GM12878 (cell line): ENCODE data around the gene SSBP4. TPM values are rescaled to one million over a fixed set of nuclear protein-coding genes. Genes with fewer than 3 reads are reported as not detected.

Experiments
- ATAC-seq: fragments of 200-7000 bp; cut with Tn5 transposase; 3 replicates; pipeline ENCODE4 v1.9.1; 2020; ENCODE audit warnings: mild to moderate bottlenecking, moderate library complexity
- BruUV-seq: library from RNA; stranded (reverse); fragments of 400-500 nt; replicated peaks from 2 replicates; lab custom pipeline; 2021; lab: Mats Ljungman, UMichigan
- CTCF ChIA-PET: fragments of 300-600 bp; sonication (Branson Sonifier 250); formaldehyde crosslinking; extraction: SDS; loops from one replicate; lab custom pipeline; 2021; ENCODE audit warnings: inconsistent platforms; lab: Yijun Ruan, JAX
- POLR2A ChIA-PET: fragments of 350-600 bp; formaldehyde crosslinking; extraction: SDS; loops from one replicate; lab custom pipeline; 2021; ENCODE audit warnings: inconsistent platforms; lab: Charles Lee
- RAD21 ChIA-PET: fragments of 300-600 bp; sonication (Branson Sonifier 250); formaldehyde crosslinking; loops from one replicate; lab custom pipeline; 2023; ENCODE audit warnings: antibody characterized with exemption; ENCODE audit not compliant: unreplicated experiment; lab: Charles Lee
- SMC1A ChIA-PET: fragments of 300-600 bp; sonication (Branson Sonifier 250); formaldehyde crosslinking; loops from one replicate; lab custom pipeline; 2023; ENCODE audit not compliant: unreplicated experiment, uncharacterized antibody; lab: Charles Lee
- DNase-seq: peaks from one replicate; pipeline ENCODE4 v3.0.0-alpha.2; 2011; ENCODE audit warnings: low read depth, low spot score
- FAIRE-seq: peaks from 3 replicates; lab custom pipeline; 2011; peaks lifted over from hg19 to GRCh38; lab: Jason Lieb, UNC
- H2AFZ ChIP-seq: 2 replicates; pipeline ENCODE4 v1.6.0; 2011; ENCODE audit warnings: low read depth, low read length, control low read depth; ENCODE audit not compliant: control insufficient read depth
- H3K27ac ChIP-seq: 2 replicates; pipeline ENCODE4 v1.5.1; 2011; ENCODE audit warnings: control low read depth; ENCODE audit not compliant: control insufficient read depth, insufficient read depth
- H3K27me3 ChIP-seq, 2 experiments: replicated peaks in 1 of 2; 2 replicates each; pipeline versions ENCODE4 v1.6.0 to v1.6.1; 2011; ENCODE audit warnings: low read length in 1 of 2; ENCODE audit not compliant: control insufficient read depth in 2 of 2, insufficient read depth in 2 of 2
- H3K36me3 ChIP-seq, 2 experiments: 2 replicates each; pipeline ENCODE4 v1.5.1; 2011; ENCODE audit warnings: low read length in 1 of 2; ENCODE audit not compliant: control insufficient read depth in 2 of 2, insufficient read depth in 2 of 2
- H3K4me1 ChIP-seq: 2 replicates; pipeline ENCODE4 v1.6.1; 2011; ENCODE audit warnings: mild to moderate bottlenecking, low read length, moderate library complexity, mixed read lengths; ENCODE audit not compliant: control insufficient read depth, insufficient read depth
- H3K4me2 ChIP-seq: 2 replicates; pipeline ENCODE4 v1.6.0; 2011; ENCODE audit warnings: control low read depth; ENCODE audit not compliant: control insufficient read depth, insufficient read depth
- H3K4me3 ChIP-seq: fragments of 200-600 bp; sonication (generic); 2 replicates; pipeline ENCODE4 v1.5.1; 2016
- H3K79me2 ChIP-seq: 2 replicates; pipeline ENCODE4 v1.6.0; 2011; ENCODE audit warnings: low read length; ENCODE audit not compliant: control insufficient read depth, insufficient read depth
- H3K9ac ChIP-seq: 2 replicates; pipeline ENCODE4 v1.8.0; 2011; ENCODE audit warnings: low read length, control low read depth, mixed read lengths; ENCODE audit not compliant: control insufficient read depth, insufficient read depth
- H3K9me3 ChIP-seq: replicated peaks from 3 replicates; pipeline ENCODE4 v1.5.1; 2011; ENCODE audit warnings: mild to moderate bottlenecking, low read length; ENCODE audit not compliant: control insufficient read depth, insufficient read depth
- H4K20me1 ChIP-seq: 2 replicates; pipeline ENCODE4 v1.6.0; 2011; ENCODE audit not compliant: control insufficient read depth, insufficient read depth
- BMI1 ChIP-seq: fragments of 450-650 bp; IDR thresholded peaks from 2 replicates; pipeline ENCODE4 v1.6.1; 2016; ENCODE audit warnings: mild to moderate bottlenecking, moderate library complexity, borderline replicate concordance
- CHD2 ChIP-seq: IDR thresholded peaks from 2 replicates; pipeline ENCODE4 v1.6.1; 2011; ENCODE audit warnings: low read depth, low read length, improper control_type of control experiment, borderline replicate concordance
- EGR1 ChIP-seq, 2 experiments: IDR thresholded peaks; 1 replicate in 1 of 2; 2 replicates in 1 of 2; pipeline ENCODE4 v1.6.1; 2011 to 2012; ENCODE audit warnings: low read depth in 2 of 2, low read length in 2 of 2, borderline replicate concordance in 1 of 2, mild to moderate bottlenecking in 1 of 2, moderate library complexity in 1 of 2
- JUND ChIP-seq: IDR thresholded peaks from 2 replicates; pipeline ENCODE4 v1.6.1; 2012; ENCODE audit warnings: low read depth, mild to moderate bottlenecking, low read length, improper control_type of control experiment, moderate library complexity
- YBX1 ChIP-seq: fragments of 450-650 bp; IDR thresholded peaks from 2 replicates; pipeline ENCODE4 v1.6.1; 2016; ENCODE audit warnings: antibody characterized with exemption
- WGBS: methylation state at CpG from one replicate; pipeline ENCODE4 v1.1.6; 2016; ENCODE audit warnings: low lambda C conversion rate; ENCODE audit not compliant: insufficient replicate concordance, insufficient coverage; ENCODE audit errors: missing lambda C conversion rate; 5-methylcytosine and 5-hydroxymethylcytosine counted together
- in situ Hi-C: fragments of 300-500 bp; cut with MboI; formaldehyde crosslinking; loops from 9 replicates; pipeline ENCODE4 v1.14.3; 2018; ENCODE audit warnings: mixed read lengths
- intact Hi-C: fragments of 100-400 bp; cut with micrococcal nuclease; formaldehyde crosslinking; loops from one replicate; pipeline ENCODE4 v1.14.2; 2022; ENCODE audit not compliant: unreplicated experiment
- polyA plus RNA-seq, 11 experiments: library from polyadenylated mRNA; depleted of rRNA in 4 of 11; unstranded in 6 of 11; stranded (reverse) in 5 of 11; fragments of >200 nt; fragmentation: Nextera tagmentation in 4 of 11; fragmentation: Illumina TruSeq in 1 of 11; extraction: Ambion mirVana in 4 of 11; extraction: Trizol in 1 of 11; gene quantifications; 1 replicate in 1 of 11; 2 replicates in 10 of 11; pipeline versions ENCODE4 v1.2.1 to v1.2.3, GENCODE V29; 2011 to 2016; ENCODE audit warnings: inconsistent platforms in 2 of 11, missing spikeins in 2 of 11, low read depth in 1 of 11
- total RNA-seq, 4 experiments: library from RNA; depleted of rRNA in 3 of 4; stranded (reverse); fragments of >200 nt in 3 of 4; fragmentation: Illumina TruSeq in 1 of 4; extraction: Trizol in 1 of 4; gene quantifications; 2 replicates each; pipeline versions ENCODE4 v1.2.1 to v1.2.3, GENCODE V29; 2013 to 2021
- TF ChIP-seq, protein P1 (sequence below): fragments of 450-650 bp; formaldehyde crosslinking; IDR thresholded peaks from 2 replicates; pipeline ENCODE4 v1.5.0; 2022; ENCODE audit warnings: mild to moderate bottlenecking, missing genetic modification characterization
- TF ChIP-seq, protein P2 (sequence below): IDR thresholded peaks from 2 replicates; pipeline ENCODE4 v1.6.1; 2012; ENCODE audit warnings: improper control_type of control experiment, low read depth, low read length; ENCODE audit not compliant: insufficient replicate concordance
- TF ChIP-seq, protein P3 (sequence below): fragments of 450-650 bp; IDR thresholded peaks from 2 replicates; pipeline ENCODE4 v1.6.1; 2016; ENCODE audit warnings: mild to moderate bottlenecking, moderate library complexity, borderline replicate concordance

The SSBP4 gene
- total and polyA plus RNA-seq, 10 of the 15 experiments (the other 5 are each of a cell fraction or from before 2014, with no cell fraction given) = 0.37 to 150 (median 38.9) TPM

DNA sequence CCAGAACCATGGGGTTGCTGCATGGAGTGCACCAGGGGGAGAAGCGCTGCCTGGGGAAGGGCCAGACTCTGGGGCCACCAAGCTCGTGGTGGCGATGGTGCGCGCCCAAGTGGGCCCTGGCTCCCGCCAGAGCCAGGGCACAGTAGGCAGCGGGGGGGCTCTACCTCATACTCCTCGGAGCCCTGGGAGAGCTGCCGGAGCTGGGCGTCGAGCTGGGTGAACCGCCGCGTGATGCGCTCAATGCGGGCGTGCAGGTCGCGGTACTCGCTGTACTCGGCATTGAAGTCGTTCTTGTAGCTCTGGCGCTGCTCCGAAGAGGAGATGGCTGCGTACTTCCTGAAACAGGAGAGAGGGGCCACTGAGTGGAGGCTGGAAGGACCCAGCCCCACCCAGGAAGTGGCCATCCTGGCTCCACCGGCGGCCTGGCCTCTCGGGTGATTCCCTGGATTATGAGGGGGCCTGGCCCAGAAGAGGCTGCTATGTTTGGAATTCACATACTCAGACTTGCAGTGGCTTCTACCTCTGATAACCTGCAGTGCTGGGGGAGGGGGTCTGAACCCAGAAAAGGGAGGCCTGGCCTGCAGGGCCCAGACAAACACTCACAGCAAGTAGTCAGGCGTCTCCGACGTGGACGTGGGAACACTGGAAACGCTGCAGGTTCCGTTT lies 27.1 kb downstream of the SSBP4 start:
- Histone ChIP-seq H4K20me1 (no peaks in the 10 kb centered on the region; the same call in 1 of the 2 replicates), H3K27ac (no peak overlapping the region), H3K36me3 (peaks cover 18 to 45% of the 10 kb centered on the region in 2 experiments; a peak in 3 of 4 replicates), H3K79me2 (no peaks in the 10 kb centered on the region), H3K9ac (no peak overlapping the region), H3K4me1 (peaks cover 3% of the 10 kb centered on the region; the same call in 1 of the 2 replicates)
- CTCF ChIA-PET = no interaction called here
- SMC1A ChIA-PET = no interaction called here
- no peak for DNase-seq
- intact Hi-C loops = no loop called here
- TF ChIP-seq JUND = no peak
- TF ChIP-seq, protein P1, sequence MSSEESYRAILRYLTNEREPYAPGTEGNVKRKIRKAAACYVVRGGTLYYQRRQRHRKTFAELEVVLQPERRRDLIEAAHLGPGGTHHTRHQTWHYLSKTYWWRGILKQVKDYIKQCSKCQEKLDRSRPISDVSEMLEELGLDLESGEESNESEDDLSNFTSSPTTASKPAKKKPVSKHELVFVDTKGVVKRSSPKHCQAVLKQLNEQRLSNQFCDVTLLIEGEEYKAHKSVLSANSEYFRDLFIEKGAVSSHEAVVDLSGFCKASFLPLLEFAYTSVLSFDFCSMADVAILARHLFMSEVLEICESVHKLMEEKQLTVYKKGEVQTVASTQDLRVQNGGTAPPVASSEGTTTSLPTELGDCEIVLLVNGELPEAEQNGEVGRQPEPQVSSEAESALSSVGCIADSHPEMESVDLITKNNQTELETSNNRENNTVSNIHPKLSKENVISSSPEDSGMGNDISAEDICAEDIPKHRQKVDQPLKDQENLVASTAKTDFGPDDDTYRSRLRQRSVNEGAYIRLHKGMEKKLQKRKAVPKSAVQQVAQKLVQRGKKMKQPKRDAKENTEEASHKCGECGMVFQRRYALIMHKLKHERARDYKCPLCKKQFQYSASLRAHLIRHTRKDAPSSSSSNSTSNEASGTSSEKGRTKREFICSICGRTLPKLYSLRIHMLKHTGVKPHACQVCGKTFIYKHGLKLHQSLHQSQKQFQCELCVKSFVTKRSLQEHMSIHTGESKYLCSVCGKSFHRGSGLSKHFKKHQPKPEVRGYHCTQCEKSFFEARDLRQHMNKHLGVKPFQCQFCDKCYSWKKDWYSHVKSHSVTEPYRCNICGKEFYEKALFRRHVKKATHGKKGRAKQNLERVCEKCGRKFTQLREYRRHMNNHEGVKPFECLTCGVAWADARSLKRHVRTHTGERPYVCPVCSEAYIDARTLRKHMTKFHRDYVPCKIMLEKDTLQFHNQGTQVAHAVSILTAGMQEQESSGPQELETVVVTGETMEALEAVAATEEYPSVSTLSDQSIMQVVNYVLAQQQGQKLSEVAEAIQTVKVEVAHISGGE (CRISPR knock-in tag) = no peak
- no peak for TF ChIP-seq BMI1
- no peak for TF ChIP-seq CHD2
- no peak for TF ChIP-seq YBX1
- TF ChIP-seq, protein P2, sequence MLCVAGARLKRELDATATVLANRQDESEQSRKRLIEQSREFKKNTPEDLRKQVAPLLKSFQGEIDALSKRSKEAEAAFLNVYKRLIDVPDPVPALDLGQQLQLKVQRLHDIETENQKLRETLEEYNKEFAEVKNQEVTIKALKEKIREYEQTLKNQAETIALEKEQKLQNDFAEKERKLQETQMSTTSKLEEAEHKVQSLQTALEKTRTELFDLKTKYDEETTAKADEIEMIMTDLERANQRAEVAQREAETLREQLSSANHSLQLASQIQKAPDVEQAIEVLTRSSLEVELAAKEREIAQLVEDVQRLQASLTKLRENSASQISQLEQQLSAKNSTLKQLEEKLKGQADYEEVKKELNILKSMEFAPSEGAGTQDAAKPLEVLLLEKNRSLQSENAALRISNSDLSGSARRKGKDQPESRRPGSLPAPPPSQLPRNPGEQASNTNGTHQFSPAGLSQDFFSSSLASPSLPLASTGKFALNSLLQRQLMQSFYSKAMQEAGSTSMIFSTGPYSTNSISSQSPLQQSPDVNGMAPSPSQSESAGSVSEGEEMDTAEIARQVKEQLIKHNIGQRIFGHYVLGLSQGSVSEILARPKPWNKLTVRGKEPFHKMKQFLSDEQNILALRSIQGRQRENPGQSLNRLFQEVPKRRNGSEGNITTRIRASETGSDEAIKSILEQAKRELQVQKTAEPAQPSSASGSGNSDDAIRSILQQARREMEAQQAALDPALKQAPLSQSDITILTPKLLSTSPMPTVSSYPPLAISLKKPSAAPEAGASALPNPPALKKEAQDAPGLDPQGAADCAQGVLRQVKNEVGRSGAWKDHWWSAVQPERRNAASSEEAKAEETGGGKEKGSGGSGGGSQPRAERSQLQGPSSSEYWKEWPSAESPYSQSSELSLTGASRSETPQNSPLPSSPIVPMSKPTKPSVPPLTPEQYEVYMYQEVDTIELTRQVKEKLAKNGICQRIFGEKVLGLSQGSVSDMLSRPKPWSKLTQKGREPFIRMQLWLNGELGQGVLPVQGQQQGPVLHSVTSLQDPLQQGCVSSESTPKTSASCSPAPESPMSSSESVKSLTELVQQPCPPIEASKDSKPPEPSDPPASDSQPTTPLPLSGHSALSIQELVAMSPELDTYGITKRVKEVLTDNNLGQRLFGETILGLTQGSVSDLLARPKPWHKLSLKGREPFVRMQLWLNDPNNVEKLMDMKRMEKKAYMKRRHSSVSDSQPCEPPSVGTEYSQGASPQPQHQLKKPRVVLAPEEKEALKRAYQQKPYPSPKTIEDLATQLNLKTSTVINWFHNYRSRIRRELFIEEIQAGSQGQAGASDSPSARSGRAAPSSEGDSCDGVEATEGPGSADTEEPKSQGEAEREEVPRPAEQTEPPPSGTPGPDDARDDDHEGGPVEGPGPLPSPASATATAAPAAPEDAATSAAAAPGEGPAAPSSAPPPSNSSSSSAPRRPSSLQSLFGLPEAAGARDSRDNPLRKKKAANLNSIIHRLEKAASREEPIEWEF = no peak
- TF ChIP-seq, protein P3, sequence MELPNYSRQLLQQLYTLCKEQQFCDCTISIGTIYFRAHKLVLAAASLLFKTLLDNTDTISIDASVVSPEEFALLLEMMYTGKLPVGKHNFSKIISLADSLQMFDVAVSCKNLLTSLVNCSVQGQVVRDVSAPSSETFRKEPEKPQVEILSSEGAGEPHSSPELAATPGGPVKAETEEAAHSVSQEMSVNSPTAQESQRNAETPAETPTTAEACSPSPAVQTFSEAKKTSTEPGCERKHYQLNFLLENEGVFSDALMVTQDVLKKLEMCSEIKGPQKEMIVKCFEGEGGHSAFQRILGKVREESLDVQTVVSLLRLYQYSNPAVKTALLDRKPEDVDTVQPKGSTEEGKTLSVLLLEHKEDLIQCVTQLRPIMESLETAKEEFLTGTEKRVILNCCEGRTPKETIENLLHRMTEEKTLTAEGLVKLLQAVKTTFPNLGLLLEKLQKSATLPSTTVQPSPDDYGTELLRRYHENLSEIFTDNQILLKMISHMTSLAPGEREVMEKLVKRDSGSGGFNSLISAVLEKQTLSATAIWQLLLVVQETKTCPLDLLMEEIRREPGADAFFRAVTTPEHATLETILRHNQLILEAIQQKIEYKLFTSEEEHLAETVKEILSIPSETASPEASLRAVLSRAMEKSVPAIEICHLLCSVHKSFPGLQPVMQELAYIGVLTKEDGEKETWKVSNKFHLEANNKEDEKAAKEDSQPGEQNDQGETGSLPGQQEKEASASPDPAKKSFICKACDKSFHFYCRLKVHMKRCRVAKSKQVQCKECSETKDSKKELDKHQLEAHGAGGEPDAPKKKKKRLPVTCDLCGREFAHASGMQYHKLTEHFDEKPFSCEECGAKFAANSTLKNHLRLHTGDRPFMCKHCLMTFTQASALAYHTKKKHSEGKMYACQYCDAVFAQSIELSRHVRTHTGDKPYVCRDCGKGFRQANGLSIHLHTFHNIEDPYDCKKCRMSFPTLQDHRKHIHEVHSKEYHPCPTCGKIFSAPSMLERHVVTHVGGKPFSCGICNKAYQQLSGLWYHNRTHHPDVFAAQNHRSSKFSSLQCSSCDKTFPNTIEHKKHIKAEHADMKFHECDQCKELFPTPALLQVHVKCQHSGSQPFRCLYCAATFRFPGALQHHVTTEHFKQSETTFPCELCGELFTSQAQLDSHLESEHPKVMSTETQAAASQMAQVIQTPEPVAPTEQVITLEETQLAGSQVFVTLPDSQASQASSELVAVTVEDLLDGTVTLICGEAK = no peak
- TF ChIP-seq EGR1 (IDR thresholded peaks at IDR 0.05; ENCODE audit: borderline replicate concordance in 1 of 2, low read depth in 2 of 2, low read length in 2 of 2) = no peak
- TF ChIP-seq, all 136 proteins: peak for 0
- no peak overlapping the region for H2AFZ ChIP-seq
- POLR2A ChIA-PET = no interaction called here
- in situ Hi-C loops = no loop called here
- 98% methylated on average over 31 of the region's 34 CpGs for WGBS
- ATAC-seq (no peak), FAIRE-seq (no peak)
- no peak overlapping the region for H3K4me2 ChIP-seq
- H3K27me3 ChIP-seq = no peaks in the 10 kb centered on the region
- H3K9me3 ChIP-seq = no peaks in the 10 kb centered on the region
- BruUV-seq = no TSS peak
- RAD21 ChIA-PET = no interaction called here
- no peak overlapping the region for H3K4me3 ChIP-seq
